ENCODE measurements around the gene WDFY4. TPM values are rescaled to one million over a fixed set of nuclear protein-coding genes. Genes with fewer than 3 reads are reported as not detected.

WDFY4 gene
- total RNA-seq, 1 experiment from 2014 or later = not detected

DNA sequence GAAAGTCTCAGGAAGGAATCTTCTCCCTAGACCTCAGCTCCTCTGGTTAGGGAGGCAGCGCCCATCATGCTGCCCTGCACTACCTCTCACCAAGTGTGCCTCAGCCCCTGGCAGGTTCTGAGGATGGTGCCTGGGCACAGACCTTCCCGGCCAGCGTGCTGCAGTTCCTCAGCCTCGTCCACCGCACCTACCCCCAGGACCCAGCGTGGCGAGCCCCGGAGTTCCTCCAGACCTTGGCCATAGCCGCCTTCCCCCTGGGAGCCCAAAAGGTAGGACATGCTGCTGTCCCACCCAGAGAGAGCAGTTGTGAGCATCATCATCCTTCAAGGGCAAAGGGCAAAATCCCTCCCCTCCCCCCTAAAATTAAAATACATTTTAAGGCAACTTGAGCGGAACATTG, 132.5 kb downstream of the WDFY4 start:
- no CpG with 5 or more reads among the region's 10 CpGs for WGBS (ENCODE audit: extremely low coverage, insufficient read length, low lambda C conversion rate)
- H2BK15ac ChIP-seq (ENCODE audit: low read depth, low read length) = no peak overlapping the region
- no peaks in the 10 kb centered on the region for H3K23me2 ChIP-seq (ENCODE audit: insufficient read length, low read depth, low read length, poor library complexity, severe bottlenecking)

More for the DNA sequence above, 132.5 kb downstream of the WDFY4 start:
- Histone ChIP-seq H3K4ac (ENCODE audit: low read depth, low read length) (no peak overlapping the region), H3K4me2 (ENCODE audit: insufficient read depth, insufficient read length, low read length) (no peak overlapping the region), H2BK120ac (ENCODE audit: low read depth, low read length, poor library complexity, severe bottlenecking) (no peak overlapping the region), H3K79me1 (ENCODE audit: insufficient read depth, low read depth, low read length, poor library complexity, severe bottlenecking) (no peaks in the 10 kb centered on the region), H3K4me1 (ENCODE audit: insufficient read depth, low read length) (no peaks in the 10 kb centered on the region), H2AK5ac (ENCODE audit: insufficient read length, low read length) (no peak overlapping the region), H3K18ac (ENCODE audit: insufficient read length, low read depth, low read length) (no peak overlapping the region), H3K79me2 (ENCODE audit: insufficient read depth, low read length) (no peaks in the 10 kb centered on the region), H3K27me3 (ENCODE audit: insufficient read depth, low read length) (peaks cover 4% of the 10 kb centered on the region; the same call in 1 of the 2 replicates), H4K20me1 (ENCODE audit: control insufficient read depth, insufficient read depth, insufficient read length) (no peaks in the 10 kb centered on the region), H3K23ac (ENCODE audit: insufficient read length, low read depth, low read length) (no peak overlapping the region), H3K9ac (ENCODE audit: extremely low read depth, insufficient read length, low read length) (no peak overlapping the region), H2BK12ac (ENCODE audit: insufficient read length, low read depth, low read length) (no peak overlapping the region), H3K27ac (ENCODE audit: insufficient read length, low read depth, low read length) (no peak overlapping the region), H4K5ac (ENCODE audit: insufficient read length, low read depth, low read length) (no peak overlapping the region), H2BK20ac (ENCODE audit: low read depth, low read length, poor library complexity, severe bottlenecking) (no peak overlapping the region), H3K56ac (ENCODE audit: insufficient read length, low read depth, low read length) (no peak overlapping the region), H3K14ac (ENCODE audit: insufficient read depth, low read length) (no peak overlapping the region), H2AFZ (ENCODE audit: low read length) (no peak overlapping the region), H4K91ac (ENCODE audit: insufficient read length, low read depth, low read length) (no peak overlapping the region), H2BK5ac (ENCODE audit: insufficient read length, low read length) (no peak overlapping the region), H3T11ph (ENCODE audit: low read length) (no peak overlapping the region), H3K9me3 (ENCODE audit: control insufficient read depth, low read depth, low read length) (no peaks in the 10 kb centered on the region), H4K8ac (replicated peaks; ENCODE audit: insufficient read length, low read depth, low read length) (no peak overlapping the region)
- TF ChIP-seq CTCF (conservative IDR thresholded peaks at IDR 0.05) = no peak
- H3K36me3 Mint-ChIP-seq (ENCODE audit: insufficient read depth in 1 of 3, low read depth in 3 of 3) = no peaks in the 10 kb centered on the region
- DNase-seq = no peak
- H3K27ac Mint-ChIP-seq = no peak overlapping the region; a peak in 1 of 7 replicates
- peaks cover 3% of the 10 kb centered on the region in 2 experiments; a peak in 2 of 5 replicates for H3K9me3 Mint-ChIP-seq
- H3K27me3 Mint-ChIP-seq (ENCODE audit: low read depth) = peaks cover 12% of the 10 kb centered on the region
- no peak overlapping the region for H3K4me3 Mint-ChIP-seq
- peaks cover 8 to 10% of the 10 kb centered on the region in 2 experiments for H3K4me1 Mint-ChIP-seq

All from H9 (cell line).